Measurements from ENCODE around the gene SHCBP1. TPM values are rescaled to one million over a fixed set of nuclear protein-coding genes. Genes with fewer than 3 reads are reported as not detected.

The SHCBP1 gene
- total and polyA plus RNA-seq, 4 experiments from 2014 or later = 0.11 to 0.55 (median 0.43) TPM

DNA sequence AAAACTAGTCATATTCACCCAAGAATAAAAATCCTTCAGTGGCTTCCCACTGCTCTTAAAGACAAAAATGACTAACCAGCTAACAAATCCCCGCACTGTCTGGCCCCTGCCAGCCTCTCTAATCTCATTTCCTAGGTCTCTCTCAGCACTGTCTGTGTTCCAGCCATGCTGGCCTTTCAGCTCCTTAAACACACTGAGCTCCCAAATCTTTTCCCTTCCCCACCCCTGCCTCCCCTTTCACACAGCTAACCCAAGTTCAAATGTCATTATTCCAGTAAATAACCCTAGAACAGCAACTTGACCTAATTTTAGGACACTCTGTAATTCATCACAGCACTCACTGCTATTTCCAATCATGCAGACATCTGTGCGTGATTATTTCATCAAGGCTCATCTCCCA is 7.8 kb downstream of the SHCBP1 start:
- H3K36me3 Mint-ChIP-seq = no peaks in the 10 kb centered on the region
- ChIA-PET POLR2A (ENCODE audit: partially characterized antibody) (no interaction called here), CTCF (ENCODE audit: partially characterized antibody) (interaction anchor here (1.1 to 1.7 kb wide), 4 partner anchors 10 to 61 kb away, joined by 3 to 4 read pairs (median 3); no protein-coding TSS in a partner anchor)
- Histone ChIP-seq H3K4me1 (ENCODE audit: insufficient read depth, low read length) (peaks cover 15% of the 10 kb centered on the region), H3K27ac (ENCODE audit: low read depth, low read length) (no peak overlapping the region), H3K9me3 (ENCODE audit: control insufficient read depth in 1 of 2, low read length in 2 of 2) (no peaks in the 10 kb centered on the region), H3K4me3 (ENCODE audit: low read length in 2 of 2) (no peak overlapping the region), H3K27me3 (ENCODE audit: insufficient read depth, low read length) (no peaks in the 10 kb centered on the region), H3K36me3 (ENCODE audit: insufficient read depth, low read length) (no peaks in the 10 kb centered on the region)
- intact Hi-C loops (cut with micrococcal nuclease) = no loop called here
- H3K27ac Mint-ChIP-seq = no peak overlapping the region
- H3K9me3 Mint-ChIP-seq = no peaks in the 10 kb centered on the region
- H3K4me3 Mint-ChIP-seq = no peak overlapping the region
- peaks cover 0 to 3% (median 0%) of the 10 kb centered on the region in 4 donors for H3K4me1 Mint-ChIP-seq
- no peak for DNase-seq
- no peaks in the 10 kb centered on the region for H3K27me3 Mint-ChIP-seq

DNA sequence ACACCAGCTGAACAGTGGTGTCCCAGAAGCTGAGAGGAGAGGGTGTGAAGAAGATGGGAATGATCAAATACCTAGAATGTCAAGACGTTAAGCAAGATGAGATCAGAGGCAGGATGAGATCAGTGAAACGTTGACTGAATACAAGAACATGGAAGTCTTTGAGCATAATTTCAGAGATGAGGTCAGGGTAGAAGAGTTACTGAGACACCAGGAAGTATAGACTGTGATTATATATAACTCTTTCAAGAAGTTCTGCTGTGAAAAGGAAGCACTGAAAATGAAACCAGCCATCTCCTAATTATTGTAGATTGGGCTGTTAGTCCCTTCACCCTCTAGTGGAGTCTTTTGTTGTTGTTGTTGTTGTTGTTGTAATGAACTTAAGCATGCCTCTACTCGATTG is 9.1 kb downstream of the SHCBP1 start:
- no peak overlapping the region for H3K4me3 ChIP-seq (ENCODE audit: low read length in 2 of 2)
- ChIA-PET POLR2A (ENCODE audit: partially characterized antibody) (no interaction called here), CTCF (ENCODE audit: partially characterized antibody) (interaction anchor here (1.5 to 1.7 kb wide), 2 partner anchors 9 to 58 kb away, joined by 3 to 4 read pairs; no protein-coding TSS in a partner anchor)
- Mint-ChIP-seq H3K27ac (no peak overlapping the region), H3K27me3 (no peaks in the 10 kb centered on the region), H3K36me3 (no peaks in the 10 kb centered on the region), H3K4me1 (peaks cover 0 to 3% (median 0%) of the 10 kb centered on the region in 4 donors), H3K9me3 (no peaks in the 10 kb centered on the region), H3K4me3 (no peak overlapping the region)
- peaks cover 15% of the 10 kb centered on the region for H3K4me1 ChIP-seq (ENCODE audit: insufficient read depth, low read length)
- no peaks in the 10 kb centered on the region for H3K36me3 ChIP-seq (ENCODE audit: insufficient read depth, low read length)
- no peak overlapping the region for H3K27ac ChIP-seq (ENCODE audit: low read depth, low read length)
- H3K27me3 ChIP-seq (ENCODE audit: insufficient read depth, low read length) = no peaks in the 10 kb centered on the region
- intact Hi-C loops (cut with micrococcal nuclease) = no loop called here
- no peak for DNase-seq
- no peaks in the 10 kb centered on the region for H3K9me3 ChIP-seq (ENCODE audit: control insufficient read depth in 1 of 2, low read length in 2 of 2)

GRCh38 chr16:46607529-46607928 is 13.7 kb downstream of the SHCBP1 start:
- no peaks in the 10 kb centered on the region for H3K27me3 Mint-ChIP-seq
- H3K36me3 Mint-ChIP-seq = no peaks in the 10 kb centered on the region
- ChIA-PET POLR2A (ENCODE audit: partially characterized antibody) (no interaction called here), CTCF (ENCODE audit: partially characterized antibody) (interaction anchor here (0.8 to 6.7 kb wide), 7 partner anchors 10 to 59 kb away, joined by 3 to 103 read pairs (median 7); no protein-coding TSS in a partner anchor)
- intact Hi-C loops (cut with micrococcal nuclease) = loop anchor here (1.0 kb wide), 1 partner anchor 53 kb away; no protein-coding TSS in a partner anchor
- Histone ChIP-seq H3K27ac (ENCODE audit: low read depth, low read length) (no peak overlapping the region), H3K4me3 (ENCODE audit: low read length in 2 of 2) (no peak overlapping the region), H3K36me3 (ENCODE audit: insufficient read depth, low read length) (no peaks in the 10 kb centered on the region), H3K27me3 (ENCODE audit: insufficient read depth, low read length) (no peaks in the 10 kb centered on the region), H3K9me3 (ENCODE audit: control insufficient read depth in 1 of 2, low read length in 2 of 2) (no peaks in the 10 kb centered on the region), H3K4me1 (ENCODE audit: insufficient read depth, low read length) (peaks cover 10% of the 10 kb centered on the region)
- no peak overlapping the region for H3K4me3 Mint-ChIP-seq
- no peaks in the 10 kb centered on the region for H3K9me3 Mint-ChIP-seq
- H3K27ac Mint-ChIP-seq = no peak overlapping the region
- peak in 4 of 5 donors; percentile 27 to 44 (median 39) for DNase-seq
- H3K4me1 Mint-ChIP-seq = no peaks in the 10 kb centered on the region

DNA sequence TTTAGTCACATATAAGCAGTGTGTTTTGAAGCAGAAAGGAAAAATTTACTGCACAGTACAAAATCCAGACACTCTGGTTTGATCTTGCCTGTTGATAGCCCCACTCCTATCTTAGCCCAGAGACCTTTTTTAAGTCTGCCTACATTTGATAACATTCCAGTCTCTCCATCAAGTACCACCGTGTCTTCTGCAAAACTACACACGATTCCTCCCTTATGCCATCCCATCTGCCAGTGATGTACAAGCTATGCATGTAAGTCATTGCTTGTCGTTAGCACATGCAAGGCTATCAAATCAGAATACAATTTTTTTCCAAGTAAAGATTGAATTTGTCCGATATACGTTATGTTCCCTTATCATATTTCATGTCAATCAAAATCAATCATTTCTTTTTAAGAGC is 14.9 kb downstream of the SHCBP1 start:
- H3K27ac ChIP-seq (ENCODE audit: low read depth, low read length) = no peak overlapping the region
- Mint-ChIP-seq H3K4me3 (no peak overlapping the region), H3K27me3 (no peaks in the 10 kb centered on the region), H3K9me3 (no peaks in the 10 kb centered on the region), H3K36me3 (no peaks in the 10 kb centered on the region), H3K27ac (no peak overlapping the region), H3K4me1 (no peaks in the 10 kb centered on the region)
- H3K4me1 ChIP-seq (ENCODE audit: insufficient read depth, low read length) = no peaks in the 10 kb centered on the region
- no peaks in the 10 kb centered on the region for H3K27me3 ChIP-seq (ENCODE audit: insufficient read depth, low read length)
- CTCF ChIA-PET (ENCODE audit: partially characterized antibody) = interaction anchor here (0.8 to 6.7 kb wide), 9 partner anchors 12 to 60 kb away, joined by 3 to 103 read pairs (median 6); no protein-coding TSS in a partner anchor
- H3K9me3 ChIP-seq (ENCODE audit: control insufficient read depth in 1 of 2, low read length in 2 of 2) = no peaks in the 10 kb centered on the region
- POLR2A ChIA-PET (ENCODE audit: partially characterized antibody) = no interaction called here
- no peak overlapping the region for H3K4me3 ChIP-seq (ENCODE audit: low read length in 2 of 2)
- intact Hi-C loops (cut with micrococcal nuclease) = no loop called here
- no peak for DNase-seq
- H3K36me3 ChIP-seq (ENCODE audit: insufficient read depth, low read length) = no peaks in the 10 kb centered on the region

- ChIA-PET POLR2A (ENCODE audit: partially characterized antibody) (no interaction called here), CTCF (ENCODE audit: partially characterized antibody) (interaction anchor here (1.6 kb wide), 1 partner anchor 15 kb away, joined by 3 read pairs; no protein-coding TSS in a partner anchor)
- H3K9me3 ChIP-seq (ENCODE audit: control insufficient read depth in 1 of 2, low read length in 2 of 2) = peaks cover 0 to 5% of the 10 kb centered on the region in 2 donors
- Mint-ChIP-seq H3K4me3 (no peak overlapping the region), H3K4me1 (no peaks in the 10 kb centered on the region), H3K36me3 (peaks cover 6 to 13% of the 10 kb centered on the region in 2 donors), H3K27me3 (no peaks in the 10 kb centered on the region), H3K9me3 (peaks cover 0 to 24% (median 19%) of the 10 kb centered on the region in 8 donors), H3K27ac (no peak overlapping the region)
- no peaks in the 10 kb centered on the region for H3K4me1 ChIP-seq (ENCODE audit: insufficient read depth, low read length)
- H3K36me3 ChIP-seq (ENCODE audit: insufficient read depth, low read length) = no peaks in the 10 kb centered on the region
- no peaks in the 10 kb centered on the region for H3K27me3 ChIP-seq (ENCODE audit: insufficient read depth, low read length)
- H3K27ac ChIP-seq (ENCODE audit: low read depth, low read length) = no peak overlapping the region
- H3K4me3 ChIP-seq (ENCODE audit: low read length in 2 of 2) = no peak overlapping the region
- no peak for DNase-seq
- intact Hi-C loops (cut with micrococcal nuclease) = no loop called here
These were observed 29.9 kb downstream of the SHCBP1 start for GRCh38 chr16:46591257-46591656.

- ChIA-PET CTCF (ENCODE audit: partially characterized antibody) (no interaction called here), POLR2A (ENCODE audit: partially characterized antibody) (no interaction called here)
- no peak for DNase-seq
- Mint-ChIP-seq H3K36me3 (peaks cover 22 to 25% of the 10 kb centered on the region in 2 donors), H3K9me3 (peaks cover 7 to 43% (median 32%) of the 10 kb centered on the region in 8 donors), H3K27me3 (no peaks in the 10 kb centered on the region), H3K4me3 (no peak overlapping the region), H3K4me1 (peaks cover 4 to 15% (median 6%) of the 10 kb centered on the region in 4 donors), H3K27ac (no peak overlapping the region)
- intact Hi-C loops (cut with micrococcal nuclease) = no loop called here
- Histone ChIP-seq H3K4me1 (ENCODE audit: insufficient read depth, low read length) (peaks cover 10% of the 10 kb centered on the region), H3K9me3 (ENCODE audit: control insufficient read depth in 1 of 2, low read length in 2 of 2) (peaks cover 0 to 8% of the 10 kb centered on the region in 2 donors), H3K4me3 (ENCODE audit: low read length in 2 of 2) (no peak overlapping the region), H3K36me3 (ENCODE audit: insufficient read depth, low read length) (no peaks in the 10 kb centered on the region), H3K27me3 (ENCODE audit: insufficient read depth, low read length) (no peaks in the 10 kb centered on the region), H3K27ac (ENCODE audit: low read depth, low read length) (no peak overlapping the region)
These were observed 35.1 kb downstream of the SHCBP1 start for GRCh38 chr16:46586011-46586577.

DNA sequence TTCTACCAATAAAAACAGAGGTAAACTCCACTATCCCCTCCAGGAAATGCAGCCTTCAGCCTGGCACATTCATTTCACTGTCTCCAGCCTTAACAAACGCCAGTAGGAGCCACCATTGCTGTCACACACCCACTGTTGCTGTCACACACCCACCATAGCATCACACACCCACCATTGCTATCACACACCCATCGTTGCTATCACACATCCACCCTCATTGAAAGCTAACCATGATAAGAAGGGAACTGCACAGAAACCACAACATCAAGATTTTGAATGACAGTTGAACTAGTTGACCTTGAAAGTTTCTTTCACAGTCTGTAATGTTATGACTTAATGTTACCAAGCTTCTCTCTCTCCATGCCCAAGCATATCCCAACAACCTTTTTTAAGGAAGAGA is 38.1 kb downstream of the SHCBP1 start:
- DNase-seq = no peak
- peaks cover 19 to 22% of the 10 kb centered on the region in 2 donors for H3K36me3 Mint-ChIP-seq
- peaks cover 6 to 15% (median 6%) of the 10 kb centered on the region in 4 donors for H3K4me1 Mint-ChIP-seq
- Histone ChIP-seq H3K27me3 (ENCODE audit: insufficient read depth, low read length) (no peaks in the 10 kb centered on the region), H3K4me3 (ENCODE audit: low read length in 2 of 2) (no peak overlapping the region), H3K36me3 (ENCODE audit: insufficient read depth, low read length) (no peaks in the 10 kb centered on the region), H3K9me3 (ENCODE audit: control insufficient read depth in 1 of 2, low read length in 2 of 2) (peaks cover 0 to 8% of the 10 kb centered on the region in 2 donors), H3K4me1 (ENCODE audit: insufficient read depth, low read length) (peaks cover 10% of the 10 kb centered on the region), H3K27ac (ENCODE audit: low read depth, low read length) (no peak overlapping the region)
- H3K27ac Mint-ChIP-seq = peak overlapping the region in 2 of 7 donors; percentile 7 to 8
- ChIA-PET POLR2A (ENCODE audit: partially characterized antibody) (no interaction called here), CTCF (ENCODE audit: partially characterized antibody) (interaction anchor here (0.9 to 2.4 kb wide), 3 partner anchors 23 to 1582 kb away, joined by 3 to 8 read pairs (median 6); no protein-coding TSS in a partner anchor)
- peaks cover 7 to 38% (median 24%) of the 10 kb centered on the region in 8 donors for H3K9me3 Mint-ChIP-seq
- intact Hi-C loops (cut with micrococcal nuclease) = no loop called here
- no peaks in the 10 kb centered on the region for H3K27me3 Mint-ChIP-seq
- peak overlapping the region in 4 of 8 donors; percentile 9 to 26 (median 22) for H3K4me3 Mint-ChIP-seq
